ENCODE measurements around the gene LRRC36.
"Not testable (repeated sequence)": the region's sequence is repeated elsewhere in the genome, so short reads cannot be mapped to it uniquely, and the experiment has no call there.

LRRC36 gene

DNA sequence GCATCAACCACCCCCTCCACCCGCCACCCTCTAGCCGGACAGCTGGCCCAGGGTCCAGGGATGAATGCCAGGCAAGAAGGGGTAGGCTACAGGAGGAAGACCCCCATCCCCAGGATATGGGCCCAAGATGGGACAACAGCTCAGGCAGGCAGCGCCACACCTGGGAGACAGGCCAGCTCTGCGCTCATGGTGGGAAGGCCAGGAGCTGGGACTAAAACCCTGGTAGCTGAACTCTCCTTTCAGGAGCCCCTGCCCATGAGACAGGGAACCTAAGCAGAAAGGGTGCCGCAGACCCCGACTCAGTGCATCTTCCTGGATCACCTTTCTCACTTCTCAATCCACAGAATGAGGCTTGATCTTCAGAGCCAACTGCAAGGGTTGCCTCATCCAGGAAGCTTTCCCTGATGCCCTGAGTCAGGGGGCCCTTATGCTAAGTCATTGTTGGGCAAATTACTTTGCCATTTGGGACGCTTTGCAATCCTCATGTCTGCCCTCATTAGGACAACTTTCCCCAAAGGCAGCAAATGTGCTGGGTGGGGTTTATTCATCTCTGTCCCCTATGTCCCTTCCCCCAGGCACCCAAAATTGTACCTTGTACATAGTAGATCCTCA lies 80.7 kb downstream of the LRRC36 start:
- TF ChIP-seq, protein P1, sequence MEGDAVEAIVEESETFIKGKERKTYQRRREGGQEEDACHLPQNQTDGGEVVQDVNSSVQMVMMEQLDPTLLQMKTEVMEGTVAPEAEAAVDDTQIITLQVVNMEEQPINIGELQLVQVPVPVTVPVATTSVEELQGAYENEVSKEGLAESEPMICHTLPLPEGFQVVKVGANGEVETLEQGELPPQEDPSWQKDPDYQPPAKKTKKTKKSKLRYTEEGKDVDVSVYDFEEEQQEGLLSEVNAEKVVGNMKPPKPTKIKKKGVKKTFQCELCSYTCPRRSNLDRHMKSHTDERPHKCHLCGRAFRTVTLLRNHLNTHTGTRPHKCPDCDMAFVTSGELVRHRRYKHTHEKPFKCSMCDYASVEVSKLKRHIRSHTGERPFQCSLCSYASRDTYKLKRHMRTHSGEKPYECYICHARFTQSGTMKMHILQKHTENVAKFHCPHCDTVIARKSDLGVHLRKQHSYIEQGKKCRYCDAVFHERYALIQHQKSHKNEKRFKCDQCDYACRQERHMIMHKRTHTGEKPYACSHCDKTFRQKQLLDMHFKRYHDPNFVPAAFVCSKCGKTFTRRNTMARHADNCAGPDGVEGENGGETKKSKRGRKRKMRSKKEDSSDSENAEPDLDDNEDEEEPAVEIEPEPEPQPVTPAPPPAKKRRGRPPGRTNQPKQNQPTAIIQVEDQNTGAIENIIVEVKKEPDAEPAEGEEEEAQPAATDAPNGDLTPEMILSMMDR (IDR thresholded peaks at IDR 0.05; ENCODE audit: low read depth, low read length): no peak
- in situ Hi-C loops (cut with HindIII; ENCODE audit: low sequenced_read_pairs): no loop called here
- no peak for DNase-seq (ENCODE audit: low read depth, low spot score)
- H3K4me3 ChIP-seq (ENCODE audit: low read depth, low read length): no peak overlapping the region

DNA sequence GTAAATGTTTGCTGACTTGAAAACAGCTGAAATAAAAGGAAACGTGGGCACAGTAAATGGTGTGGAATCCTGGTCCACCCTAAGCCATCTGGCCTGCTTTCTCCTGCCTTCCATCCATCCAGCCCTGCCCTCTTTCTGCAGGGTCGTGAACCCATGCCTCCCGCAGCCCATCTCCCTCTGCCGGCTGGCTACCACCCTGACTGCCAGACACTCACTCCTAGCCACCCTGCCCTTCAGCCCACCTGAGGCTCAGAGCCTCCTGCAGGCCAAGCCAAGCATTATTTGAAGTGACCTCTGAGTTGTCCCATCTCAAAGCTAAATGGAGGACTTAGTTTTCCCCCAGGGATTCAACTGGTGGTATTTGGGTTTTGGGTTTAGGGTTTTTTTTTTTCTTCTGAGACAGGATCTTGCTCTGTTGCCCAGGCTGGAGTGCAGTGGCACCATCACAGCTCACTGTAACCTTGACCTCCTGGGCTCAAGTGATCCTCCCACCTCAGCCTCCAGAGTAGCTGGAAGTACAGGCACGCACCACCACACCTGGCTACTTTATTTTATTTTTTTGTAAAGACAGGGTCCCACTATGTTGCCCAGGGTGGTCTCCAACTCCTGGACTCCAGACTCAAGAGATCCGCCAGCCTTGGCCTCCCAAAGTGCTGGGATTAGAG lies 81.3 kb downstream of the LRRC36 start:
- TF ChIP-seq, protein P1 (IDR thresholded peaks at IDR 0.05; ENCODE audit: low read depth, low read length): peak; percentile 9
- in situ Hi-C loops (cut with HindIII; ENCODE audit: low sequenced_read_pairs): no loop called here
- no peak overlapping the region for H3K4me3 ChIP-seq (ENCODE audit: low read depth, low read length)
- DNase-seq (ENCODE audit: low read depth, low spot score): no peak

DNA sequence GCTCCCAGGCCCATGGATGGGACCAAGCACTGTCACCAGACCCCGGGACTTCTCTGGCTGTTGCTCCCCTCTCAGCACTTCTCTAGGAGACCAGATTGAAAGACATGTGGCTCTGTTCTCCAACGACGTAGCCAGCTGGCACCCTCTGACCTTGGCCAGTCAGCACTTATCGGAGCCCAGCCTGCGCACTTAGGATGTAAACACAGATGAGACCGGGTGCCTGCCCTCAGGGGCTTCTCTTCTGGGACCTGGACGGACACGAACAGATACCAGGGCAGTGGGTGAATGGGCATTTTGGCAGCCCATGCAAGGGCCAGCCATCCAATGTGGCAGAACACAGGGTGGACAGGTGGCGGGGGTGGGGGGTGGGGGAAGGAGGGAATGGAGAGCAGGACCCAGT lies 83.0 kb downstream of the LRRC36 start:
- no peak overlapping the region for H3K4me3 ChIP-seq (ENCODE audit: low read depth, low read length)
- DNase-seq (ENCODE audit: low read depth, low spot score): no peak
- in situ Hi-C loops (cut with HindIII; ENCODE audit: low sequenced_read_pairs): no loop called here
- TF ChIP-seq, protein P1 (IDR thresholded peaks at IDR 0.05; ENCODE audit: low read depth, low read length): no peak

DNA sequence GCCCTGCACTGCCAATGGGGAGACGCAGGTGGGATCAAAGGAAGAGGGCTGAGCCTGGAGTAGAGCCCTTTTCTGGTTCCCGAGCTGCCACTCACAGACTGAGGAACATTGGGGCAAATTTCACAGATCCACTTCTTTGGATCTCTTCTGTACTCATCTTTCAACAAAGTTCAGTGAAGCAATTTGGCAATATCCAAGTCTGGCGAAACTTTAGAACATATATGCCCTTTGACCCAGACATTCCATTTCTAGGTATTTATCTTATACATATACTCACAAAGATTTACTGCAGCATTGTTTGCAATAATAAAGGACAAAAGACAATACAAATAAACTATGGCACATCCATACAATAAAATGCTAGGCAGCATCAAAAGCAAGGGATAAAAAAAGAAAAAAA lies 84.7 kb downstream of the LRRC36 start:
- in situ Hi-C loops (cut with HindIII; ENCODE audit: low sequenced_read_pairs): no loop called here
- H3K4me3 ChIP-seq (ENCODE audit: low read depth, low read length): no peak overlapping the region
- DNase-seq (ENCODE audit: low read depth, low spot score): no peak
- TF ChIP-seq, protein P1 (IDR thresholded peaks at IDR 0.05; ENCODE audit: low read depth, low read length): no peak

DNA sequence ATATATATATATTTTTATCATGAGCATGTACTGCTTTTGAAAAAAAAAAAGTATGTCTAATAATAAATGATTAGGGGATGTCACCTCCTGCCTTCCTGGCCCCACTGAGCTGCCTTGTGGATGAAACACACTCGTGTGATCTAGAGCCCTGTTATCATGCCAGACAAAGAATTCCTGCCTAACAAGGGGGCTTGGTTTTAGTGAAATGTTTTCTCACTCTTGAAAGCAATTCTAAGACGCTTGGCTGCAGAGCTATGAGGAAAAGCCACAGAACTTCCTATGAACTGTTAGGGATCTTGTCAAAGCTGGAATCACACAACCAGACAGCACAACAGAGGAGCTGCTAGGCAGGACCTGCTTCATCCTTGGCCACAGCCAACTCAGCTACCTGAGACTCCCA lies 85.7 kb downstream of the LRRC36 start:
- H3K4me3 ChIP-seq (ENCODE audit: low read depth, low read length): no peak overlapping the region
- TF ChIP-seq, protein P1 (IDR thresholded peaks at IDR 0.05; ENCODE audit: low read depth, low read length): no peak
- in situ Hi-C loops (cut with HindIII; ENCODE audit: low sequenced_read_pairs): no loop called here
- DNase-seq (ENCODE audit: low read depth, low spot score): no peak

DNA sequence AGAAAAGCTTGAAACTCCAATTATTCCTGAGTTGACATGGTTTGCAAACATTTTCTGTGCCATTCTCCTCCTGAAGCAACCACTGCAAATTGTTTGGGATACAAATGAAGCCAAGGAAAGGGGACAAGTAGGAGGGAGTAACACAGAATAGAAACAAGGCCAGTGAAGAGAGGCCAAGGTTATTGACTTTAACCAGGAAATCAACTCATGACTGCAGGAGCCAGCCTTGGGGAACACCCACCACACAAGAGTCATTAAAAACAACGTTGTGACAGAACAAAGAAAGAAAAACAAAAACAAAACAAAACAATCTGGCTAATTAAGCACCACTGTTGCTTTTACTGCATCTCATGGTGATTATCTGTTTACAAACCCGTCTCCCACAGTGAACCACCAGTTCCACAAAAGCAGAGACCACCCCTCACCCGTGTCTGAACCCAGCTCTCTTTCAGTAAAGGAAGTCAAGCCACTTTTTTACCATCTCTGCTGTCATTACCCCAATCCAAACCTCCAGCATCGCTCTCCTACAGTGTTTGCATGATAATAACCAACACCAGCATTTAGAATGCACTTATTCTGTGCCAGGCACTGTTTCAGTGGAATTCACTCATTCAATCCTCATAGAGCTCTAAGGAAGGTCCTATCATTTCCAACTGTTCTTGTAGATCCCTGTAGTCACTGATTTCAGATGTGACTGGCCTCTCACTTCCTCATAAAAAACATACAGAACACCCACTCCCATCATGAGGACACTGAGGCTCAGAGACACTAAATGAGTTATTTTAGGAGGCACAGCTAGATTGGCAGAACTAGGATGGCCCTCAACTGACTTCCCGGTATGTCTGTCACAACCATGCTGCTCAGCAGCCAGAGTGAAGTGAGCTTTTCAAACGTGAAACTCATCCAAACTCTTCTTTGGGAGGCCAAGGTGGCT lies 87.6 kb downstream of the LRRC36 start:
- no peak for DNase-seq (ENCODE audit: low read depth, low spot score)
- H3K4me3 ChIP-seq (ENCODE audit: low read depth, low read length): no peak overlapping the region
- in situ Hi-C loops (cut with HindIII; ENCODE audit: low sequenced_read_pairs): no loop called here
- TF ChIP-seq, protein P1 (IDR thresholded peaks at IDR 0.05; ENCODE audit: low read depth, low read length): no peak

DNA sequence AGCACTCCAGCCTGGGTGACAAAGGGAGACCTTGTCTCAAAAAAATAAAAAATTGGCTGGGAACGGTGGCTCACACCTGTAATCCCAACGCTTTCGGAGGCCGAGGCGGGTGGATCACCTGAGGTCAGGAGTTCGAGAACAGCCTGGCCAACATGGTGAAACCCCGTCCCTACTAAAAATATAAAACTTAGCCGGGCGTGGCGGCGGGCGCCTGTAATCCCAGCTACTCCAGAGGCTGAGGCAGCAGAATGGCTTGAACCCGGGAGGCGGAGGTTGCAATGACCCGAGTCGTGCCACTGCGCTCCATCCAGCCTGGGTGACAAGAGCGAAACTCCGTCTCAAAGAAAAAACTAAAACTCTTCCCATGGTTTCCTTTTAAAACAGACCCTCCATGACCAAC lies 88.8 kb downstream of the LRRC36 start:
- peak overlapping the region; percentile 56 for H3K4me3 ChIP-seq (ENCODE audit: low read depth, low read length)
- DNase-seq (ENCODE audit: low read depth, low spot score); in situ Hi-C loops (cut with HindIII; ENCODE audit: low sequenced_read_pairs): not testable (repeated sequence)
